IPS-18c (cell line): ENCODE results near the gene REG3A.

Experiments used
- H3K4me3 ChIP-seq: 2 replicates; pipeline ENCODE4 v1.7.0; 2013; ENCODE audit warnings: low read depth, mild to moderate bottlenecking, low read length, moderate library complexity; ENCODE audit not compliant: insufficient read depth
- H3K9me3 ChIP-seq: one replicate; pipeline ENCODE4 v1.6.1; 2013; ENCODE audit warnings: mild to moderate bottlenecking, low read length, moderate library complexity; ENCODE audit not compliant: control insufficient read depth, insufficient read depth

Gene REG3A

GRCh38 chr2:79129260-79129659 is 30.3 kb downstream of the REG3A start:
- H3K4me3 ChIP-seq: no peak overlapping the region
- H3K9me3 ChIP-seq: no peaks in the 10 kb centered on the region

GRCh38 chr2:79128406-79128805 is 31.1 kb downstream of the REG3A start:
- no peak overlapping the region for H3K4me3 ChIP-seq
- H3K9me3 ChIP-seq: no peaks in the 10 kb centered on the region

GRCh38 chr2:79125721-79125985 is 33.9 kb downstream of the REG3A start:
- no peak overlapping the region for H3K4me3 ChIP-seq
- H3K9me3 ChIP-seq: no peaks in the 10 kb centered on the region

- H3K9me3 ChIP-seq: no peaks in the 10 kb centered on the region
- H3K4me3 ChIP-seq: no peak overlapping the region
These were observed 34.4 kb downstream of the REG3A start for GRCh38 chr2:79124907-79125720.

- Histone ChIP-seq H3K4me3 (no peak overlapping the region), H3K9me3 (no peaks in the 10 kb centered on the region)
These were observed 36.9 kb downstream of the REG3A start for GRCh38 chr2:79122676-79123075.

GRCh38 chr2:79120194-79120713 is 39.3 kb downstream of the REG3A start, which contains the start of gene REG1A:
Gene REG1A, plus strand, starts transcription at chr2:79120488. Its CDS starts 374 bp downstream, at chr2:79120862.
- H3K4me3 ChIP-seq: no peak within 1 kb of the TSS
- no peaks in the 10 kb centered on the region for H3K9me3 ChIP-seq

- Histone ChIP-seq H3K9me3 (no peaks in the 10 kb centered on the region), H3K4me3 (no peak overlapping the region)
These were observed 42.3 kb downstream of the REG3A start for GRCh38 chr2:79116997-79117928.

- H3K4me3 ChIP-seq: no peak overlapping the region
These were observed 44.6 kb downstream of the REG3A start for GRCh38 chr2:79114797-79115494.

GRCh38 chr2:79112269-79112668 is 47.3 kb downstream of the REG3A start:
- H3K9me3 ChIP-seq: no peaks in the 10 kb centered on the region
- no peak overlapping the region for H3K4me3 ChIP-seq

More at GRCh38 chr2:79114797-79115494, 44.6 kb downstream of the REG3A start:
- no peaks in the 10 kb centered on the region for H3K9me3 ChIP-seq
